IPS-18a (cell line): ENCODE measurements around the gene COMMD3.

Experiments
- H3K27ac ChIP-seq: one replicate; pipeline ENCODE4 v1.5.1; 2013; ENCODE audit warnings: low read length
- H3K27me3 ChIP-seq: one replicate; pipeline ENCODE4 v1.6.1; 2013; ENCODE audit warnings: mild to moderate bottlenecking, low read length; ENCODE audit not compliant: control insufficient read depth, insufficient read depth
- H3K36me3 ChIP-seq: one replicate; pipeline ENCODE4 v1.6.1; 2013; ENCODE audit warnings: low read depth, low read length; ENCODE audit not compliant: control insufficient read depth
- H3K4me1 ChIP-seq: one replicate; pipeline ENCODE4 v1.6.1; 2013; ENCODE audit warnings: low read depth, low read length; ENCODE audit not compliant: control insufficient read depth
- H3K4me3 ChIP-seq: one replicate; pipeline ENCODE4 v1.5.1; 2013; ENCODE audit warnings: low read length
- H3K9ac ChIP-seq: one replicate; pipeline ENCODE4 v1.6.1; 2013; ENCODE audit warnings: mild to moderate bottlenecking, low read length, moderate library complexity
- H3K9me3 ChIP-seq: one replicate; pipeline ENCODE4 v1.6.1; 2013; ENCODE audit warnings: low read depth, low read length; ENCODE audit not compliant: control insufficient read depth

The COMMD3 gene

GRCh38 chr10:22321156-22321923 is 5.2 kb downstream of the COMMD3 start:
- Histone ChIP-seq H3K4me1 (peaks cover 58% of the 10 kb centered on the region), H3K27ac (no peak overlapping the region), H3K4me3 (peak overlapping the region; percentile 56), H3K36me3 (no peaks in the 10 kb centered on the region), H3K9ac (peak overlapping the region; percentile 52), H3K9me3 (no peaks in the 10 kb centered on the region), H3K27me3 (peaks cover 81% of the 10 kb centered on the region)

GRCh38 chr10:22321924-22322640 is 5.9 kb downstream of the COMMD3 start:
- Histone ChIP-seq H3K4me1 (peaks cover 55% of the 10 kb centered on the region), H3K9me3 (no peaks in the 10 kb centered on the region), H3K27ac (no peak overlapping the region), H3K9ac (peak overlapping the region; percentile 32), H3K27me3 (peaks cover 82% of the 10 kb centered on the region), H3K36me3 (no peaks in the 10 kb centered on the region), H3K4me3 (peak overlapping the region; percentile 62)

- Histone ChIP-seq H3K27me3 (peaks cover 82% of the 10 kb centered on the region), H3K9ac (peak overlapping the region; percentile 32), H3K4me3 (peak overlapping the region; percentile 62), H3K4me1 (peaks cover 49% of the 10 kb centered on the region), H3K36me3 (no peaks in the 10 kb centered on the region), H3K27ac (no peak overlapping the region), H3K9me3 (no peaks in the 10 kb centered on the region)
These were observed 6.5 kb downstream of the COMMD3 start for GRCh38 chr10:22322641-22323160.

GRCh38 chr10:22323538-22324305 is 7.5 kb downstream of the COMMD3 start:
- Histone ChIP-seq H3K27me3 (peaks cover 82% of the 10 kb centered on the region), H3K9ac (no peak overlapping the region), H3K4me3 (no peak overlapping the region), H3K27ac (no peak overlapping the region), H3K36me3 (no peaks in the 10 kb centered on the region), H3K9me3 (no peaks in the 10 kb centered on the region), H3K4me1 (peaks cover 40% of the 10 kb centered on the region)

GRCh38 chr10:22324413-22324812 is 8.2 kb downstream of the COMMD3 start:
- H3K9me3 ChIP-seq, result no peaks in the 10 kb centered on the region
- H3K27ac ChIP-seq, result no peak overlapping the region
- H3K4me1 ChIP-seq, result peaks cover 40% of the 10 kb centered on the region
- peaks cover 3% of the 10 kb centered on the region for H3K36me3 ChIP-seq
- H3K9ac ChIP-seq, result no peak overlapping the region
- peak overlapping the region; percentile 74 for H3K4me3 ChIP-seq
- peaks cover 82% of the 10 kb centered on the region for H3K27me3 ChIP-seq

GRCh38 chr10:22324893-22325271 is 8.7 kb downstream of the COMMD3 start:
- Histone ChIP-seq H3K4me1 (peaks cover 37% of the 10 kb centered on the region), H3K4me3 (peak overlapping the region; percentile 74), H3K9me3 (no peaks in the 10 kb centered on the region), H3K27ac (no peak overlapping the region), H3K9ac (peak overlapping the region; percentile 49), H3K27me3 (peaks cover 82% of the 10 kb centered on the region), H3K36me3 (peaks cover 7% of the 10 kb centered on the region)

GRCh38 chr10:22325272-22326144 is 9.3 kb downstream of the COMMD3 start:
- no peak overlapping the region for H3K27ac ChIP-seq
- H3K9ac ChIP-seq, result peak overlapping the region; percentile 49
- H3K9me3 ChIP-seq, result no peaks in the 10 kb centered on the region
- peaks cover 83% of the 10 kb centered on the region for H3K27me3 ChIP-seq
- peak overlapping the region; percentile 74 for H3K4me3 ChIP-seq
- H3K4me1 ChIP-seq, result peaks cover 34% of the 10 kb centered on the region
- peaks cover 7% of the 10 kb centered on the region for H3K36me3 ChIP-seq

GRCh38 chr10:22326145-22326702 is 10.0 kb downstream of the COMMD3 start:
- no peak overlapping the region for H3K27ac ChIP-seq
- peaks cover 91% of the 10 kb centered on the region for H3K27me3 ChIP-seq
- H3K9ac ChIP-seq, result no peak overlapping the region
- H3K9me3 ChIP-seq, result no peaks in the 10 kb centered on the region
- peaks cover 7% of the 10 kb centered on the region for H3K36me3 ChIP-seq
- peak overlapping the region; percentile 52 for H3K4me3 ChIP-seq
- H3K4me1 ChIP-seq, result peaks cover 34% of the 10 kb centered on the region

GRCh38 chr10:22329150-22329549 is 13.0 kb downstream of the COMMD3 start:
- H3K9ac ChIP-seq, result no peak overlapping the region
- peaks cover 96% of the 10 kb centered on the region for H3K27me3 ChIP-seq

GRCh38 chr10:22332116-22332692 is 16.0 kb downstream of the COMMD3 start:
- Histone ChIP-seq H3K9ac (no peak overlapping the region), H3K9me3 (no peaks in the 10 kb centered on the region), H3K36me3 (peaks cover 7% of the 10 kb centered on the region), H3K4me1 (peaks cover 6% of the 10 kb centered on the region), H3K4me3 (no peak overlapping the region), H3K27me3 (peaks cover 100% of the 10 kb centered on the region), H3K27ac (no peak overlapping the region)

More at GRCh38 chr10:22329150-22329549, 13.0 kb downstream of the COMMD3 start:
- Histone ChIP-seq H3K4me3 (no peak overlapping the region), H3K36me3 (peaks cover 7% of the 10 kb centered on the region), H3K4me1 (peaks cover 19% of the 10 kb centered on the region), H3K27ac (no peak overlapping the region), H3K9me3 (no peaks in the 10 kb centered on the region)
